DND-41 (cell line): ENCODE measurements around the gene UBE3A.

ENCODE experiments used
- ATAC-seq: fragments of 200-7000 bp; cut with Tn5 transposase; 3 replicates; pipeline ENCODE4 v1.9.1; 2021; ENCODE audit warnings: low read depth; ENCODE audit not compliant: insufficient read depth
- DNase-seq: peaks from one replicate; pipeline ENCODE4 v3.0.0-alpha.2; 2020
- H2AFZ ChIP-seq: 2 replicates; pipeline ENCODE4 v1.6.0; 2012; ENCODE audit warnings: low read depth, low read length
- H3K27ac ChIP-seq: 2 replicates; pipeline ENCODE4 v1.5.1; 2012; ENCODE audit warnings: low read length, inconsistent platforms
- H3K27me3 ChIP-seq: fragments of 200-600 bp; sonication (generic); 2 replicates; pipeline ENCODE4 v1.6.0; 2012; ENCODE audit warnings: low read length, mild to moderate bottlenecking, inconsistent platforms; ENCODE audit not compliant: insufficient read depth, poor library complexity
- H3K36me3 ChIP-seq: 2 replicates; pipeline ENCODE4 v1.5.1; 2012; ENCODE audit warnings: low read length, inconsistent platforms; ENCODE audit not compliant: insufficient read depth
- H3K4me1 ChIP-seq: 2 replicates; pipeline ENCODE4 v1.5.1; 2012; ENCODE audit warnings: mild to moderate bottlenecking, low read length; ENCODE audit not compliant: insufficient read depth
- H3K4me2 ChIP-seq: 2 replicates; pipeline ENCODE4 v1.6.0; 2012; ENCODE audit warnings: mild to moderate bottlenecking, moderate library complexity, low read length, inconsistent platforms; ENCODE audit not compliant: insufficient read depth
- H3K4me3 ChIP-seq, 2 experiments: fragments of 200-600 bp in 1 of 2; shearing (Covaris generic) in 1 of 2; 2 replicates each; pipeline ENCODE4 v1.5.1; 2012 to 2016; ENCODE audit warnings: inconsistent platforms in 2 of 2, low read length in 2 of 2, mild to moderate bottlenecking in 2 of 2, low read depth in 1 of 2, moderate library complexity in 1 of 2
- H3K79me2 ChIP-seq: 2 replicates; pipeline ENCODE4 v1.6.0; 2012; ENCODE audit warnings: low read length, inconsistent platforms; ENCODE audit not compliant: insufficient read depth
- H3K9ac ChIP-seq: 2 replicates; pipeline ENCODE4 v1.6.0; 2012; ENCODE audit warnings: low read depth, mild to moderate bottlenecking, inconsistent platforms, low read length, moderate library complexity
- H3K9me3 ChIP-seq: 2 replicates; pipeline ENCODE4 v1.5.1; 2012; ENCODE audit warnings: low read length, moderate library complexity, mild to moderate bottlenecking, inconsistent platforms; ENCODE audit not compliant: insufficient read depth, severe bottlenecking
- H4K20me1 ChIP-seq: 2 replicates; pipeline ENCODE4 v1.6.0; 2012; ENCODE audit warnings: low read length; ENCODE audit not compliant: insufficient read depth
- CTCF ChIP-seq: IDR thresholded peaks from 2 replicates; pipeline ENCODE4 v1.5.1; 2012; ENCODE audit warnings: borderline replicate concordance, low read length, moderate library complexity, mild to moderate bottlenecking; ENCODE audit not compliant: poor library complexity, severe bottlenecking; ENCODE audit errors: extremely low read depth
- EZH2 ChIP-seq: IDR thresholded peaks from 3 replicates; pipeline ENCODE4 v1.6.1; 2012; ENCODE audit warnings: borderline replicate concordance, low read depth, mild to moderate bottlenecking, moderate library complexity, low read length, inconsistent platforms; ENCODE audit not compliant: severe bottlenecking

UBE3A gene

DNA sequence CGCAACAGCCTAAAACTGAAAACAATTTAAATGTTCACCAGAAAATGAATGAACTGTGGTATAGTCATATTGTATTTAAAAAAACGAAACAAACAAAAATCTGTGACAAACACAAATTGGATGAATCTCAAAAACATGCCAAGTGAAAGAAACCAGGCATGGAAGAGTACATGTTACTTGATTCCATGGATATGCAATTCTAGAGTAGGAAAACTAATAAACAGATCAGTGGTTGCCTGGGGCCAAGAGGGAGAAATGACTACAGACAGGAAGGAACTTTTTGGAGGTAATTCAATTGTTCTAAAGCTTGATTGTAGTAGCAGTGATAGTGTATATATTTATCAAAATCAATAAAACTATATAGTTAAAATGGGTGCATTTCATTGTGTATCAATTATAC lies 16.8 kb downstream of the UBE3A start:
- H3K9ac ChIP-seq: no peak overlapping the region
- no peak for DNase-seq
- no peak overlapping the region for H3K4me2 ChIP-seq
- peaks cover 49% of the 10 kb centered on the region for H4K20me1 ChIP-seq
- peaks cover 100% of the 10 kb centered on the region for H3K79me2 ChIP-seq
- no peak overlapping the region for H3K4me3 ChIP-seq
- no peak for ATAC-seq
- peaks cover 23% of the 10 kb centered on the region for H3K36me3 ChIP-seq
- TF ChIP-seq CTCF (no peak), EZH2 (no peak)
- peaks cover 19% of the 10 kb centered on the region for H3K4me1 ChIP-seq
- H3K9me3 ChIP-seq: no peaks in the 10 kb centered on the region
- no peaks in the 10 kb centered on the region for H3K27me3 ChIP-seq
- no peak overlapping the region for H2AFZ ChIP-seq
- no peak overlapping the region for H3K27ac ChIP-seq

GRCh38 chr15:25418202-25418601 lies 20.6 kb downstream of the UBE3A start:
- ATAC-seq: no peak
- H3K79me2 ChIP-seq: peaks cover 100% of the 10 kb centered on the region
- H3K27ac ChIP-seq: no peak overlapping the region; the same call in 1 of the 2 replicates
- no peak overlapping the region for H3K4me3 ChIP-seq
- TF ChIP-seq CTCF (no peak), EZH2 (no peak)
- no peak for DNase-seq
- no peaks in the 10 kb centered on the region for H3K9me3 ChIP-seq
- no peaks in the 10 kb centered on the region for H3K27me3 ChIP-seq
- H3K36me3 ChIP-seq: peaks cover 20% of the 10 kb centered on the region
- H3K4me1 ChIP-seq: peaks cover 13% of the 10 kb centered on the region
- H2AFZ ChIP-seq: no peak overlapping the region
- H4K20me1 ChIP-seq: peaks cover 51% of the 10 kb centered on the region
- no peak overlapping the region for H3K4me2 ChIP-seq
- H3K9ac ChIP-seq: no peak overlapping the region

DNA sequence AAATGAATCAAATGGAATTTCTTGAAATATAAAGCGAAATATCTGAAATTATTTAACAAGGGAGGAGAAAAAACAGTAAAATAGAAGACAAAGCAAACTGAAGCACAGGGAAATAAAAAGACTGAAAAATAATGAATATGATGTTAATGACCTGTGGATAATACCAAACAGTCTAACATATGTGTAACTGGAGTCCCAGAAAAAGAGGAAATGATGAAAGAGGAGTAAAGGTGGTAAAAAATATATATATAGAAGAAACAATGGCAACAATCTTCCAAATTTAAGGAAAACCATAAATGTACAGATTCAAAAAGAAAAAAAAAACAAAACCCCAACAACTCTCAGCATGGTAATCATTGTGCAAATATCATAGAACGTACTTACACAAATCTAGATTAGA lies 21.2 kb downstream of the UBE3A start:
- Histone ChIP-seq H3K4me2 (no peak overlapping the region), H4K20me1 (peaks cover 54% of the 10 kb centered on the region), H3K79me2 (peaks cover 100% of the 10 kb centered on the region), H2AFZ (no peak overlapping the region), H3K4me1 (peaks cover 13% of the 10 kb centered on the region), H3K27ac (no peak overlapping the region), H3K4me3 (no peak overlapping the region), H3K9ac (no peak overlapping the region), H3K27me3 (no peaks in the 10 kb centered on the region), H3K36me3 (peaks cover 20% of the 10 kb centered on the region), H3K9me3 (no peaks in the 10 kb centered on the region)
- ATAC-seq: no peak
- no peak for TF ChIP-seq CTCF
- TF ChIP-seq EZH2: no peak
- no peak for DNase-seq

DNA sequence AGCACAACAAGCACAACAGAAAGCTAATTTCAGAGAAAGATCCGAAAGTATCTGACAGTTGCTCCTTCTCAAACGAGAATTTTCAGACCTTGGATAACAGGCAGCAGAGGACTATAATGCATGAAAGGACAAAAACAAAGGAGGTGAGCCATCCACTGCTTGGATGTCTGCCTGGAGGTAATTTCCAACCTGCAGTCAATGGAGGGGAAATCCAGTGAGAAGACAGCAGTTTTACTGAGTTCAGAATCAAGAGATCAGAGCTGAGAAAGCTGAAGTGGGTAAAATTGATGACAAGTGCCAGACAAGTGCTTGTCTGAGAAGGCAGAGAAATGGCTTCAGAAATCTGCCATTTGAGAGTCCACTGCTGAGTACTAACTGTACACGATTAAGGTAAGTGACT lies 22.1 kb downstream of the UBE3A start:
- DNase-seq (no peak), ATAC-seq (no peak)
- H3K9ac ChIP-seq: no peak overlapping the region
- H3K36me3 ChIP-seq: peaks cover 16% of the 10 kb centered on the region
- H3K79me2 ChIP-seq: peaks cover 100% of the 10 kb centered on the region
- H3K4me1 ChIP-seq: peaks cover 13% of the 10 kb centered on the region
- no peak for TF ChIP-seq EZH2
- TF ChIP-seq CTCF: no peak
- H3K27ac ChIP-seq: peak overlapping the region; percentile 20; the same call in 1 of the 2 replicates
- H3K4me2 ChIP-seq: no peak overlapping the region
- no peak overlapping the region for H3K4me3 ChIP-seq
- no peaks in the 10 kb centered on the region for H3K9me3 ChIP-seq
- H2AFZ ChIP-seq: no peak overlapping the region
- peaks cover 63% of the 10 kb centered on the region for H4K20me1 ChIP-seq
- no peaks in the 10 kb centered on the region for H3K27me3 ChIP-seq
